A673 (cell line): ENCODE results near the gene CDH9. TPM values are rescaled to one million over a fixed set of nuclear protein-coding genes. Genes with fewer than 3 reads are reported as not detected.

Experiments
- BruUV-seq: library from RNA; stranded (reverse); fragments of 400-500 nt; replicated peaks from 2 replicates; lab custom pipeline; 2021; lab: Mats Ljungman, UMichigan
- CTCF ChIA-PET: fragments of 300-600 bp; sonication (Branson Sonifier 250); formaldehyde crosslinking; loops from one replicate; lab custom pipeline; 2022; ENCODE audit warnings: antibody characterized with exemption; lab: Charles Lee
- POLR2A ChIA-PET: fragments of 300-600 bp; sonication (Branson Sonifier 250); formaldehyde crosslinking; loops from one replicate; lab custom pipeline; 2022; ENCODE audit warnings: antibody characterized with exemption; ENCODE audit not compliant: low non-redundant PET; lab: Charles Lee
- DNase-seq: peaks from one replicate; pipeline ENCODE4 v3.0.0-alpha.2; 2015; ENCODE audit warnings: low spot score
- H3K27ac ChIP-seq: fragments of 200-600 bp; sonication (generic); 2 replicates; pipeline ENCODE4 v1.5.1; 2016; ENCODE audit warnings: mixed run types, low read depth, mild to moderate bottlenecking, mixed read lengths, antibody characterized with exemption, low read length; ENCODE audit not compliant: poor library complexity, severe bottlenecking
- H3K27me3 ChIP-seq: fragments of 200-600 bp; sonication (generic); replicated peaks from 2 replicates; pipeline ENCODE4 v1.6.1; 2017; ENCODE audit warnings: mixed run types, low read depth, mild to moderate bottlenecking, mixed read lengths, antibody characterized with exemption, low read length; ENCODE audit not compliant: insufficient read depth, poor library complexity
- H3K36me3 ChIP-seq: fragments of 200-600 bp; sonication (generic); 2 replicates; pipeline ENCODE4 v1.6.1; 2016; ENCODE audit warnings: mixed run types, mild to moderate bottlenecking, mixed read lengths, antibody characterized with exemption, low read length; ENCODE audit not compliant: insufficient read depth, poor library complexity, severe bottlenecking
- H3K4me1 ChIP-seq: fragments of 200-600 bp; sonication (generic); 2 replicates; pipeline ENCODE4 v1.6.1; 2017; ENCODE audit warnings: mixed run types, mild to moderate bottlenecking, mixed read lengths, antibody characterized with exemption, low read length; ENCODE audit not compliant: insufficient read depth, poor library complexity, severe bottlenecking
- H3K4me3 ChIP-seq: fragments of 200-600 bp; sonication (generic); 2 replicates; pipeline ENCODE4 v1.5.1; 2016; ENCODE audit warnings: low read depth, mixed run types, mild to moderate bottlenecking, mixed read lengths, low read length; ENCODE audit not compliant: poor library complexity, severe bottlenecking
- H3K9me3 ChIP-seq: fragments of 200-600 bp; sonication (generic); 2 replicates; pipeline ENCODE4 v1.6.1; 2016; ENCODE audit warnings: mixed run types, low read depth, mild to moderate bottlenecking, mixed read lengths, antibody characterized with exemption, low read length; ENCODE audit not compliant: poor library complexity, severe bottlenecking
- EZH2 ChIP-seq: fragments of 200-600 bp; sonication (generic); IDR thresholded peaks from 2 replicates; pipeline ENCODE4 v1.6.1; 2017; ENCODE audit warnings: borderline replicate concordance, low read depth, mild to moderate bottlenecking, mixed read lengths, antibody characterized with exemption, low read length; ENCODE audit not compliant: poor library complexity, severe bottlenecking
- intact Hi-C: fragments of 100-400 bp; cut with micrococcal nuclease; formaldehyde crosslinking; loops from one replicate; pipeline ENCODE4 v1.10.0; 2022; ENCODE audit not compliant: unreplicated experiment
- total RNA-seq: library from RNA; stranded (reverse); gene quantifications from 2 replicates; pipeline ENCODE4 v1.2.3, GENCODE V29; 2021
- TF ChIP-seq, protein P1 (sequence below): fragments of 300-800, 200-600 bp; sonication (generic); conservative IDR thresholded peaks from 2 replicates; pipeline ENCODE4 v1.5.1; 2017; ENCODE audit warnings: low read depth, mild to moderate bottlenecking, antibody characterized with exemption, low read length, moderate library complexity, mixed read lengths

CDH9 gene
- total RNA-seq, 1 experiment from 2014 or later, result not detected

DNA sequence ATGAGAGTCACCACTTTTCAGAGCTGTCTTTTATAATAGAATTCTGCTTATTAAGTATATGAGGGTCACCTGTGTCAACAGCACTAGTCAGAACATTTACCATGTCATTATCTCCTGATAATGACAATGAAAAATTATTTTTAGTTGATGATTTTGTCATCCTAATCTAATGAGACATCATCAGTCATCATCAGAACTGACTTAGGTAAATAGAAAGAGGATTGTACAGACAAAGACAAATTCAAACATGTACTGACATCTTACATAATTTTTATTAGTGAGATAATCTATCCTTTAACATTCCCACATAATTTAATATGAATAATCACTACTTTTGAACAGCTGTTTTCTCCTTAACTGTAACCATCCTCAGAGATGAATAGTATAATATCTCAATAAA lies 22.6 kb downstream of the CDH9 start:
- no peak for TF ChIP-seq EZH2
- TF ChIP-seq, protein P1, sequence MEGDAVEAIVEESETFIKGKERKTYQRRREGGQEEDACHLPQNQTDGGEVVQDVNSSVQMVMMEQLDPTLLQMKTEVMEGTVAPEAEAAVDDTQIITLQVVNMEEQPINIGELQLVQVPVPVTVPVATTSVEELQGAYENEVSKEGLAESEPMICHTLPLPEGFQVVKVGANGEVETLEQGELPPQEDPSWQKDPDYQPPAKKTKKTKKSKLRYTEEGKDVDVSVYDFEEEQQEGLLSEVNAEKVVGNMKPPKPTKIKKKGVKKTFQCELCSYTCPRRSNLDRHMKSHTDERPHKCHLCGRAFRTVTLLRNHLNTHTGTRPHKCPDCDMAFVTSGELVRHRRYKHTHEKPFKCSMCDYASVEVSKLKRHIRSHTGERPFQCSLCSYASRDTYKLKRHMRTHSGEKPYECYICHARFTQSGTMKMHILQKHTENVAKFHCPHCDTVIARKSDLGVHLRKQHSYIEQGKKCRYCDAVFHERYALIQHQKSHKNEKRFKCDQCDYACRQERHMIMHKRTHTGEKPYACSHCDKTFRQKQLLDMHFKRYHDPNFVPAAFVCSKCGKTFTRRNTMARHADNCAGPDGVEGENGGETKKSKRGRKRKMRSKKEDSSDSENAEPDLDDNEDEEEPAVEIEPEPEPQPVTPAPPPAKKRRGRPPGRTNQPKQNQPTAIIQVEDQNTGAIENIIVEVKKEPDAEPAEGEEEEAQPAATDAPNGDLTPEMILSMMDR, result no peak
- Histone ChIP-seq H3K4me1 (no peaks in the 10 kb centered on the region), H3K36me3 (no peaks in the 10 kb centered on the region), H3K27me3 (no peaks in the 10 kb centered on the region), H3K9me3 (no peaks in the 10 kb centered on the region), H3K4me3 (no peak overlapping the region), H3K27ac (no peak overlapping the region)
- ChIA-PET POLR2A (no interaction called here), CTCF (no interaction called here)
- BruUV-seq, result no TSS peak
- no peak for DNase-seq
- intact Hi-C loops, result no loop called here

DNA sequence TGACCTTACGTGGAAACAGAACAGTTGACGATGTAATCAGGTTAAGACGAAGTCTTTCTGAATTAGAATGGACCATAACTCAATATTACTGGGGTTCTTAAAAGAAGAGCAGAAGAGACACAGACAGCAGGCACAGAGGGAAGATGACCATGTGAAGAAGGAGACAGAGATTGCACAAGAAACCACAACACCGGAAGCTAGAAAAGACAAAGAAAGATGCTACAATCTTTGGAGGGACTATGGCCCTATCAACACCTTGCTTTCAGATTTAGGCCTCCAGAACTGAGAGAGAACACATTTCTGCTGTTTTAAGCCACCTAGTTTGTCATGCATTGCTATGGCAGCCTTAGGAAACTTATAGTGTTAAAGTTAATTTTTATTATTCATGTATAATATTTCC lies 27.1 kb downstream of the CDH9 start:
- BruUV-seq, result no TSS peak
- CTCF ChIA-PET, result no interaction called here

DNA sequence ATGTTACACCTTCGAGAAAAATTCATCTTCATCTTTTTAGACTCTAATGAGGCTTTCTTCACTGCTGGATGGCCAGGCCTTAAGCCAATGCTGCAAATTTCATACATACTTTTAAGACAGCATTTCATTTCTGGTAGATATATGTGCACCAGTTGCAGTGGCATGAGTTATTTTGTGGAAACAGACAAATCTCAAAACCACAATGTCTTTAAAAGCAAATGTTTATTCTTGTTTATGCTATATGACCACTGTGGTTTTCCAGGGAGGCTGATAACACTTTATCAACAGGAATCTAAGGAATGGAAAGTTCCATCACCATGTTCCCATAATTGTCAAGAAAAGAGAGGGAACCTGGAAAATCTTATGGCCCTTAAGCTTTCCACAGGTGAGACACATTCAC lies 27.7 kb downstream of the CDH9 start:
- no peaks in the 10 kb centered on the region for H3K4me1 ChIP-seq
- ChIA-PET POLR2A (no interaction called here), CTCF (no interaction called here)
- H3K36me3 ChIP-seq, result no peaks in the 10 kb centered on the region
- H3K27me3 ChIP-seq, result no peaks in the 10 kb centered on the region
- intact Hi-C loops, result no loop called here
- no peak overlapping the region for H3K27ac ChIP-seq
- H3K9me3 ChIP-seq, result no peaks in the 10 kb centered on the region
- no peak overlapping the region for H3K4me3 ChIP-seq
- TF ChIP-seq EZH2, result no peak
- TF ChIP-seq, protein P1, result no peak
- no peak for DNase-seq
- BruUV-seq, result no TSS peak

More for the DNA sequence above, 27.1 kb downstream of the CDH9 start:
- no peak for DNase-seq
- Histone ChIP-seq H3K27me3 (no peaks in the 10 kb centered on the region), H3K9me3 (no peaks in the 10 kb centered on the region), H3K4me1 (no peaks in the 10 kb centered on the region), H3K36me3 (no peaks in the 10 kb centered on the region), H3K4me3 (no peak overlapping the region), H3K27ac (no peak overlapping the region)
- intact Hi-C loops, result no loop called here
- POLR2A ChIA-PET, result no interaction called here
- no peak for TF ChIP-seq EZH2
- TF ChIP-seq, protein P1, result no peak
